Testis (tissue), 2 donors: ENCODE measurements around the gene PRAMEF13.

Experiments used
- CTCF ChIP-seq, 3 experiments: fragments of 450-650 bp in 2 of 3; fragments of 200-600 bp in 1 of 3; sonication (generic) in 1 of 3; IDR thresholded peaks; one replicate each; pipeline ENCODE4 v1.5.1; 2016 to 2019; ENCODE audit warnings: antibody characterized with exemption in 3 of 3, mild to moderate bottlenecking in 2 of 3, moderate library complexity in 1 of 3
- POLR2A ChIP-seq: fragments of 450-650 bp; IDR thresholded peaks from one replicate; pipeline ENCODE4 v1.6.1; 2017; ENCODE audit warnings: antibody characterized with exemption, mild to moderate bottlenecking, moderate library complexity

- TF ChIP-seq POLR2A (no peak), CTCF (IDR thresholded peaks at IDR 0.05) (peak in 1 of 3 experiments; percentile 22)
Observed at GRCh38 chr1:13228343-13228781, 27.2 kb upstream of the PRAMEF13 start.
